Upper lobe of left lung (tissue), 4 donors: Measurements from ENCODE around the gene NECTIN4.

Experiments used
- CTCF ChIP-seq, 6 experiments: fragments of 450-650 bp in 4 of 6; fragments of 200-600 bp in 2 of 6; sonication (generic) in 2 of 6; IDR thresholded peaks; one replicate each; pipeline ENCODE4 v1.5.1; 2016 to 2019; ENCODE audit warnings: antibody characterized with exemption in 6 of 6
- EP300 ChIP-seq, 4 donors: sonication (generic); formaldehyde crosslinking; IDR thresholded peaks; one replicate each; pipeline ENCODE4 v1.5.1; 2017; ENCODE audit warnings: antibody characterized with exemption in 4 of 4, control low read depth in 2 of 4
- POLR2A ChIP-seq, 4 donors: fragments of 450-650 bp; IDR thresholded peaks; one replicate each; pipeline ENCODE4 v1.5.1; 2016 to 2017; ENCODE audit warnings: antibody characterized with exemption in 4 of 4, mild to moderate bottlenecking in 2 of 4
- POLR2AphosphoS5 ChIP-seq, 2 donors: sonication (generic); formaldehyde crosslinking; IDR thresholded peaks; one replicate each; pipeline ENCODE4 v1.5.1; 2017; ENCODE audit warnings: antibody characterized with exemption in 2 of 2

GRCh38 chr1:161111527-161111926 lies 22.2 kb upstream of the NECTIN4 start:
- no peak for TF ChIP-seq POLR2A (IDR thresholded peaks at IDR 0.05)
- TF ChIP-seq CTCF (IDR thresholded peaks at IDR 0.05) = no peak
- no peak for TF ChIP-seq EP300 (IDR thresholded peaks at IDR 0.05)
- no peak for TF ChIP-seq POLR2AphosphoS5 (IDR thresholded peaks at IDR 0.05)
